H9 (cell line): ENCODE measurements around the gene PPP1R2C. TPM values are rescaled to one million over a fixed set of nuclear protein-coding genes. Genes with fewer than 3 reads are reported as not detected.

ENCODE experiments used
- DNase-seq: peaks from one replicate; pipeline ENCODE4 v3.0.0-alpha.2; 2017
- H2AFZ ChIP-seq: one replicate; pipeline ENCODE4 v1.6.1; 2013; ENCODE audit warnings: mild to moderate bottlenecking, low read length, control low read depth, moderate library complexity
- H2AK5ac ChIP-seq: 2 replicates; pipeline ENCODE4 v1.6.1; 2013; ENCODE audit warnings: low read length, control low read depth, mixed read lengths; ENCODE audit not compliant: insufficient read length
- H2BK120ac ChIP-seq: one replicate; pipeline ENCODE4 v1.6.1; 2013; ENCODE audit warnings: low read depth, mild to moderate bottlenecking, low read length, control low read depth, inconsistent platforms; ENCODE audit not compliant: poor library complexity, severe bottlenecking
- H2BK12ac ChIP-seq: 2 replicates; pipeline ENCODE4 v1.6.1; 2013; ENCODE audit warnings: low read length, control low read depth, mixed read lengths, low read depth; ENCODE audit not compliant: insufficient read length
- H2BK15ac ChIP-seq: 2 replicates; pipeline ENCODE4 v1.6.1; 2013; ENCODE audit warnings: low read depth, low read length, control low read depth
- H2BK20ac ChIP-seq: one replicate; pipeline ENCODE4 v1.6.1; 2013; ENCODE audit warnings: low read depth, mild to moderate bottlenecking, low read length, control low read depth, inconsistent platforms; ENCODE audit not compliant: poor library complexity, severe bottlenecking
- H2BK5ac ChIP-seq: 2 replicates; pipeline ENCODE4 v1.6.1; 2013; ENCODE audit warnings: low read length, control low read depth, mixed read lengths; ENCODE audit not compliant: insufficient read length
- H3K14ac ChIP-seq: 2 replicates; pipeline ENCODE4 v1.6.1; 2013; ENCODE audit warnings: low read length, control low read depth; ENCODE audit not compliant: insufficient read depth
- H3K18ac ChIP-seq: 2 replicates; pipeline ENCODE4 v1.6.1; 2013; ENCODE audit warnings: low read depth, mild to moderate bottlenecking, mixed read lengths, low read length, control low read depth; ENCODE audit not compliant: insufficient read length
- H3K23ac ChIP-seq: 2 replicates; pipeline ENCODE4 v1.6.1; 2013; ENCODE audit warnings: low read length, control low read depth, mixed read lengths, low read depth; ENCODE audit not compliant: insufficient read length
- H3K23me2 ChIP-seq: 2 replicates; pipeline ENCODE4 v1.6.1; 2013; ENCODE audit warnings: low read depth, mild to moderate bottlenecking, mixed read lengths, low read length, control low read depth; ENCODE audit not compliant: insufficient read length, poor library complexity, severe bottlenecking
- H3K27ac ChIP-seq: 2 replicates; pipeline ENCODE4 v1.5.1; 2013; ENCODE audit warnings: low read length, control low read depth, mixed read lengths, low read depth; ENCODE audit not compliant: insufficient read length
- H3K27me3 ChIP-seq: 2 replicates; pipeline ENCODE4 v1.6.1; 2013; ENCODE audit warnings: low read length, control low read depth, inconsistent platforms; ENCODE audit not compliant: insufficient read depth
- H3K4ac ChIP-seq: 2 replicates; pipeline ENCODE4 v1.6.1; 2013; ENCODE audit warnings: low read depth, mild to moderate bottlenecking, control low read depth, inconsistent platforms, low read length, moderate library complexity
- H3K4me1 ChIP-seq: 2 replicates; pipeline ENCODE4 v1.6.1; 2013; ENCODE audit warnings: low read length, control low read depth, inconsistent platforms; ENCODE audit not compliant: insufficient read depth
- H3K4me2 ChIP-seq: 2 replicates; pipeline ENCODE4 v1.6.1; 2013; ENCODE audit warnings: low read length, control low read depth, mixed read lengths; ENCODE audit not compliant: insufficient read length, insufficient read depth
- H3K56ac ChIP-seq: 2 replicates; pipeline ENCODE4 v1.6.1; 2013; ENCODE audit warnings: low read depth, mild to moderate bottlenecking, mixed read lengths, low read length, control low read depth; ENCODE audit not compliant: insufficient read length
- H3K79me1 ChIP-seq: 2 replicates; pipeline ENCODE4 v1.6.1; 2013; ENCODE audit warnings: low read depth, mild to moderate bottlenecking, moderate library complexity, low read length, control low read depth, inconsistent platforms; ENCODE audit not compliant: insufficient read depth, poor library complexity, severe bottlenecking
- H3K79me2 ChIP-seq: 2 replicates; pipeline ENCODE4 v1.6.1; 2013; ENCODE audit warnings: low read length, control low read depth, inconsistent platforms; ENCODE audit not compliant: insufficient read depth
- H3K9ac ChIP-seq: 2 replicates; pipeline ENCODE4 v1.6.1; 2013; ENCODE audit warnings: low read length, control low read depth, mixed read lengths; ENCODE audit not compliant: insufficient read length; ENCODE audit errors: extremely low read depth
- H3K9me3 ChIP-seq: one replicate; pipeline ENCODE4 v1.6.1; 2013; ENCODE audit warnings: low read depth, low read length, inconsistent platforms; ENCODE audit not compliant: control insufficient read depth
- H3T11ph ChIP-seq: one replicate; pipeline ENCODE4 v1.6.1; 2013; ENCODE audit warnings: mild to moderate bottlenecking, low read length, control low read depth, inconsistent platforms
- H4K20me1 ChIP-seq: one replicate; pipeline ENCODE4 v1.6.1; 2013; ENCODE audit not compliant: control insufficient read depth, insufficient read length, insufficient read depth
- H4K5ac ChIP-seq: 2 replicates; pipeline ENCODE4 v1.6.1; 2013; ENCODE audit warnings: low read depth, mild to moderate bottlenecking, mixed read lengths, low read length, control low read depth; ENCODE audit not compliant: insufficient read length
- H4K8ac ChIP-seq: replicated peaks from 2 replicates; pipeline ENCODE4 v1.6.1; 2013; ENCODE audit warnings: low read length, control low read depth, mixed read lengths, low read depth; ENCODE audit not compliant: insufficient read length
- H4K91ac ChIP-seq: 2 replicates; pipeline ENCODE4 v1.6.1; 2013; ENCODE audit warnings: low read depth, mild to moderate bottlenecking, moderate library complexity, mixed read lengths, low read length, control low read depth; ENCODE audit not compliant: insufficient read length
- H3K27ac Mint-ChIP-seq, 3 experiments: 2 replicates in 2 of 3; 3 replicates in 1 of 3; pipeline ENCODE4 v1.8.0; 2020 to 2021; ENCODE audit warnings: mixed read lengths in 3 of 3, mild to moderate bottlenecking in 1 of 3, moderate library complexity in 1 of 3
- H3K27me3 Mint-ChIP-seq: 2 replicates; pipeline ENCODE4 v1.8.0; 2021; ENCODE audit warnings: low read depth, mild to moderate bottlenecking, moderate library complexity, mixed read lengths
- H3K36me3 Mint-ChIP-seq, 3 experiments: 2 replicates in 2 of 3; 3 replicates in 1 of 3; pipeline ENCODE4 v1.8.0; 2020 to 2021; ENCODE audit warnings: low read depth in 3 of 3, mixed read lengths in 3 of 3; ENCODE audit not compliant: insufficient read depth in 1 of 3
- H3K4me1 Mint-ChIP-seq, 2 experiments: 2 replicates each; pipeline ENCODE4 v1.8.0; 2020; ENCODE audit warnings: mixed read lengths in 2 of 2
- H3K4me3 Mint-ChIP-seq, 2 experiments: 2 replicates in 1 of 2; 3 replicates in 1 of 2; pipeline ENCODE4 v1.8.0; 2020 to 2021; ENCODE audit warnings: mild to moderate bottlenecking in 2 of 2, mixed read lengths in 2 of 2, moderate library complexity in 1 of 2
- H3K9me3 Mint-ChIP-seq, 2 experiments: 2 replicates in 1 of 2; 3 replicates in 1 of 2; pipeline ENCODE4 v1.8.0; 2020; ENCODE audit warnings: mild to moderate bottlenecking in 2 of 2, mixed read lengths in 2 of 2, moderate library complexity in 1 of 2
- CTCF ChIP-seq: fragments of 200-600 bp; sonication (generic); conservative IDR thresholded peaks from 3 replicates; pipeline ENCODE4 v1.8.0; 2021; ENCODE audit warnings: antibody characterized with exemption, mild to moderate bottlenecking
- WGBS: extraction: QIAGEN DNeasy Blood & Tissue Kit; methylation state at CpG from one replicate; pipeline ENCODE4 v1.1.7; 2013; ENCODE audit warnings: missing lambda C conversion rate, low lambda C conversion rate, mixed read lengths; ENCODE audit not compliant: insufficient read length; ENCODE audit errors: extremely low coverage; 5-methylcytosine and 5-hydroxymethylcytosine counted together
- total RNA-seq: library from RNA; stranded (reverse); gene quantifications from 2 replicates; pipeline ENCODE4 v1.2.1, GENCODE V29; 2021

PPP1R2C gene
- total RNA-seq, 1 experiment from 2014 or later, result not detected

DNA sequence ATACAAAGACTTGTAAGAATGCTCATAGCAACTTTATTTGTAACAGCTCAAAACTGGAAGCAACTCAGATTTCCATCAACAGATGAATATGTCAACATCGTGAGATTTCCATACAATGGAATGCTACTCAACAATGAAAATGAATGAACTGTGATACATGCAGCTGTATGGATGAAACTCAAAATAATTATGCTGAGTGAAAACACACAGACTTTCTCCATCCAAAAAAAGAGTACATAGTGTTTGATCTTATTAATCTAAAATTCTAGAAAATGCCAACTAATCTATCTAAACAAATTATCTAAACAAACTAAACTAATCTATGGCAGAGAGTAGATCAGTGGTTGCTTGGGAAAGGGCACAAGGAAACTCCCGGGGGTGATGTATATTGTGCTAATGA lies 42.7 kb downstream of the PPP1R2C start:
- Histone ChIP-seq H3K9me3 (no peaks in the 10 kb centered on the region), H2AK5ac (no peak overlapping the region), H3K79me2 (no peaks in the 10 kb centered on the region), H3K18ac (no peak overlapping the region), H3K4me1 (no peaks in the 10 kb centered on the region), H4K8ac (no peak overlapping the region), H3K4me2 (no peak overlapping the region), H3K79me1 (no peaks in the 10 kb centered on the region), H3K4ac (no peak overlapping the region), H3K27me3 (no peaks in the 10 kb centered on the region), H2BK15ac (no peak overlapping the region), H4K20me1 (no peaks in the 10 kb centered on the region), H3K23ac (no peak overlapping the region), H3K9ac (no peak overlapping the region), H2BK20ac (no peak overlapping the region), H2BK5ac (no peak overlapping the region), H3K56ac (no peak overlapping the region), H3K23me2 (no peaks in the 10 kb centered on the region), H3K14ac (no peak overlapping the region), H4K91ac (no peak overlapping the region), H3T11ph (no peak overlapping the region), H2BK120ac (no peak overlapping the region), H2BK12ac (no peak overlapping the region), H2AFZ (no peak overlapping the region), H4K5ac (no peak overlapping the region), H3K27ac (no peak overlapping the region)
- peaks cover 4 to 23% of the 10 kb centered on the region in 2 experiments; a peak in 4 of 5 replicates for H3K9me3 Mint-ChIP-seq
- H3K27me3 Mint-ChIP-seq, result peaks cover 1% of the 10 kb centered on the region; the same call in 1 of the 2 replicates
- no peak overlapping the region for H3K27ac Mint-ChIP-seq
- WGBS, result no CpG with 5 or more reads among the region's 2 CpGs
- DNase-seq, result no peak
- H3K4me1 Mint-ChIP-seq, result peaks cover 0 to 8% of the 10 kb centered on the region in 2 experiments; a peak in 2 of 4 replicates
- H3K36me3 Mint-ChIP-seq, result peaks cover under 1 to 10% (median 4%) of the 10 kb centered on the region in 3 experiments; a peak in 6 of 7 replicates
- TF ChIP-seq CTCF, result no peak
- H3K4me3 Mint-ChIP-seq, result no peak overlapping the region
